Measurements from ENCODE around the gene EFNB2. TPM values are rescaled to one million over a fixed set of nuclear protein-coding genes. Genes with fewer than 3 reads are reported as not detected.

The EFNB2 gene, protein sequence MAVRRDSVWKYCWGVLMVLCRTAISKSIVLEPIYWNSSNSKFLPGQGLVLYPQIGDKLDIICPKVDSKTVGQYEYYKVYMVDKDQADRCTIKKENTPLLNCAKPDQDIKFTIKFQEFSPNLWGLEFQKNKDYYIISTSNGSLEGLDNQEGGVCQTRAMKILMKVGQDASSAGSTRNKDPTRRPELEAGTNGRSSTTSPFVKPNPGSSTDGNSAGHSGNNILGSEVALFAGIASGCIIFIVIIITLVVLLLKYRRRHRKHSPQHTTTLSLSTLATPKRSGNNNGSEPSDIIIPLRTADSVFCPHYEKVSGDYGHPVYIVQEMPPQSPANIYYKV
- 62.3 TPM for polyA plus RNA-seq (2013, experiment 1 of 2; ENCODE audit: insufficient read length)
- polyA plus RNA-seq (2013, experiment 2 of 2; ENCODE audit: insufficient read length), result 64.3 TPM

DNA sequence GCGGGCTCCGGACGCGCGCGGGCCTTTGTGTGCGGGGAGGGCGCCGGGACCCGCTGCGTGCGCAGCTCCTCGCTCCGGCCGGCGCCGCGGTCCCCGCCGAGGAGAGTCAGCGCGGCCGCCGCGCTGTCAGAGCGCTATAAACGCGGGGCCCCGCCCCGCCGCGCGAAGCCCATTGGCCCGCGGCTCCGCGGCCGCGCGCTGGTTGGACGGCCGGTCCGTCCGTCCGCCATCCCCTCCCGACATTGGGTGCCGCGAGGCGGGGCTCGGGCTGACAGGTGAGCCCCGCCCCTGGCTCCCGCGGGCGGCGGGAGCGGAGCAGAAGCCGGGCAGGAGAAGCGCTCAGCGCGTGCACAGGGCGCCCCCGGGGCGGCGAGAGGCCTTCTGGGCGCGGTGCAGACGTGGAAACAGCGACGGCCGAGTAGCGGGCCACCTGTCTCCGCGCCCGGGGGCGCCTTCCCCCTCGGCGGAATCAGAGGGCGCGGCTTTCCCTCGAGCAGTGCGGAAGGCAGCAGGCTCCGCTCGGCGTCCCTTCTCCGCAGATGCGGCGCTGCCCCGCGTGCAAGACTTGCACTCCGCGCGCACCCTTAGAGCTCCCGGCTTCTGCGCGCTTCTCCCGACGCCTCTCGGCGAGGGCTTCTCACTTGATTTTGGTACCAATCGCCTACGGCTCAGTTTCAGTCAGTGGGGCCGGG lies at the start of gene EFNB2:
EFNB2 (minus strand) TSS at position 111 of the 692 bp plus-strand sequence. CDS start 698 bp downstream, outside the sequence.
- DNase-seq, result peak; percentile 93

DNA sequence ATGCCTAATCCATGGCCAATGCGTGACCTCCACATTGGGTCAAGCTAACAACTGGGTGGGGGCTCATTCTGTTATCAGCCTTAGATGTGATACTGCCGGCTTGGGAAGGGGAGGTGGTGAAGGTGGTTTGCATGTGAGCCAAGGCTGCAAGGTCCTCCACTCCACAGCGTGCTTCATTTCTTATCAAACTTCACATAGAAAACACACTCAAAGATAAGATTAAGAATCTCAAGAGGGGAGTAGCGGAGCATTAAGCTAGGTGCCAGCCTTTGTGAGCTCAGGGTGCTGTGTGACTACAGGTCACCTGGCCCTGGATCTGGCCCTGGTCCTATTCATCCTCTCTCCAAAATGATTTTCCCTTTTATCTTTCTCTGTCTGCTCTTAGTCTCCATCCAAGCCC lies 45.8 kb upstream of the EFNB2 start:
- no peak for DNase-seq

DNA sequence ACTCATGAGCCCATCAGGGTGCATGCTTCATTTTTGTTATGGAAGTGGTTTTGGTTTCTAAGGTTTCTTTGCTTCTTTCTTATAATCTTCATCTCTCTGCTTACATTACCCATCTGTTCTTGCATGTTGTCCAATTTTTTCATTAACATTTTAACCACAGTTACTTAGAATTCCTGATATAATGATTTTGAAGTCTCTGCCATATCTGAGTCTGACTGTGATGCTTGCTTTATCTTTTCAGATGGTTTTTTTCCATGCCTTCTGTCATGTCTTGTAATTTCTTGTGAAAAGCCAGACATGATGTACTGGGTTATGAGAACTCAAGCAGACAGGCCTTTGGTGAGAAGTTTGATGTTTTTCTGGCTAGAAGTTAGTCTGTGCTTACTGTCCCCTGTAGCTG lies 40.4 kb upstream of the EFNB2 start:
- no peak for DNase-seq

DNA sequence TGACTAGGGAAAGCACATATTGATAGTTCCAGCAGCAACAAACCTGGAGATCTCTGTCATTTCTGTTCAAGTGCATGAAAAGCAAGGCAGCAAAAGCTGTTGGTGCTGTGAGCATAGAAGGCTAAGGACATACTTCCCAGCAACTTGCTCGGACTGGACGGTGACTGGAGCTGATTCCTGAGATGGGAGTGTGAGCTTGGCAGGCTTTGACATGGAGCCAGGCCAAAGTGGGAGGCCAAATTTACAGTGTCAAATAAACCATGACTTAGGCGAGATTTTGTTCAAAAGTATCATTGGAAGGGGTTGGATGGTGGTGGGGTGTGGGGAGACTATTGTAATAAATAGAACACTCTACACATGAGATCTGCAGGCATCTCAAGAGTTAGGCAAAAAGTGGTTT lies 38.4 kb upstream of the EFNB2 start:
- DNase-seq, result no peak

DNA sequence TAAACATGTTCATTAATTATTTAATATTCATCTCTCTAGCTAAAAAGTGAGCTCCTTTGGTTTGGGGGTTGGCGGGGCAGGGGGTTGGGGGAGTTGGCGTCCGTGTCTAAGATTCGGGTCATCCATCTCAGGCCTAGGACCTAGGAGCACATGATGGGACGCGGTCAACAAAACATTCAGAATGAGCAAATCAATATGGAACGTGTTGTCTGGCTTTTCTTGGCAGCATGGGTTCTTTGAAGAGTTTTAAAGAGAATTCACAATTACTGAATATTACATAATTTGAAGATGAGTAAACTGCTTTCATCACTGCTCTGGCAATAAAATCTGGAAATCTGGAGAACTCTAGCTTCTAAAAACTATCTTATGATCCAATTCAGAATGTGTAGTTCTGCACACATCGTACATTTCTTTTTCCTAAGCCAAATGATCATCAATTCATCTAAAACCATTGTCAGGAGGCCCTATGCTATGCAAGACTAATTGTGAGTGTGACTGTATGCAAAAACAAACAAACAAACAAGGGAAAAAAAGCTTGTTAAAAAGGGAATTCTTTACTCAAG lies 37.9 kb upstream of the EFNB2 start:
- no peak for DNase-seq

DNA sequence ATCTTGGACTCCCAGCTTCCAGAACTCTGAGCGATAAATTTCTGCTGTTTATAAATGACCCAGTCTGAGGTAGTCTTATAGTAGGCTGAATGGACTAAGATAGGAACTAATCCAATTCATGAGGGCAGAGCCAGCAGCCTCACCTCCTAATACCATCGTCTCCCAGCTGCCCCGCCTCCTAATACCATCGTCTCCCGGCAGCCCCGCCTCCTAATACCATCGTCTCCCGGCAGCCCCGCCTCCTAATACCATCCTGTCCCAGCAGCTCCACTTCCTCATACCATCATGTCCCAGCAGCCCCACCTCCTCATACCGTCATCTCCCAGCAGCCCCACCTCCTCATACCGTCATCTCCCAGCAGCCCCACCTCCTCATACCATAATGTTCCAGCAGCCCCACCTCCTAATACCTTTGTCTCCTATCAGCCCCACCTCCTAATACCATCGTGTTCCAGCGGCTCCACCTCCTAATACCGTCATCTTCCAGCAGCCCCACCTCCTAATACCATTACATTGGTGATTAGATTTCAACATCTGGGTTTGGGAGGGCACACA lies 34.9 kb upstream of the EFNB2 start:
- peak; percentile 35 for DNase-seq

DNA sequence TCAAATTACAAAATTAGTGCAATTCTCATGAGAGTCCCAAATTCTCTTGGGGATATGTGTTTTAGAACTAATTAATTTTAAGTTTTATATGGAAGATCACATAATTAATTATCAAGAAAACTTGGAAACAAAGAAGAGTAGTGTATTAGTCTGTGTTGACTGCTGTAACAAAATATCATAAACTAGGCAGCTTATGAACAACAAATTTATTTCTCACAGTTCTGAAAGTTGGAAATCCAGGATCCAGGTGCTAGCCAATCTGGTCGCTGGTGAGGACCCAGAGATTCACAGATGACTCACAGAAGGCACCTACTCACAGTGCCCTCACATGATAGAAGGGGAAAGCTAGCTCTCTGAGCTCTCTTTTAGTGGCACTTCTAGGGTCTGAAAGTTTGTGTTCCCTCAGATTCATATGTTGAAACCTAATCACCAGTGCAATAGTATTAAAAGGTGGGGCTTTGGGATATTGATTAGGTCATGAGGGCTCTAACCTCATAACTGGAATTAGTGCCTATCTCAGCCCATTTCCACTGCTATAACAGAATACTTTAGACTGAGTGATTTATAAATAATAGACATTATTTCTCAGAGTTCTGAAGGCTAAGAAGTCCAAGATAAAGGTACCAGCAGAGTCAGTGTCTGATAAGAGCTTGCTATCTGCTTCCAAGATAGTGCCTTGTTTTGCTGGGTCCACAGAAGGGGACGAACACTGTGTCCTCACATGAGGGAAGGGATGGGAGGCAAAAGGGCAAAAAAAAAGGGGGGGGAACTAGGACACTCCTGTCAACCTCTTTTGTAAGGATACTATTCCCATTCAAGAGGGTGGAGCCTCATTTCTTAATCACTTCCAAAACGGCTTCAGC lies 34.0 kb upstream of the EFNB2 start:
- DNase-seq, result no peak

DNA sequence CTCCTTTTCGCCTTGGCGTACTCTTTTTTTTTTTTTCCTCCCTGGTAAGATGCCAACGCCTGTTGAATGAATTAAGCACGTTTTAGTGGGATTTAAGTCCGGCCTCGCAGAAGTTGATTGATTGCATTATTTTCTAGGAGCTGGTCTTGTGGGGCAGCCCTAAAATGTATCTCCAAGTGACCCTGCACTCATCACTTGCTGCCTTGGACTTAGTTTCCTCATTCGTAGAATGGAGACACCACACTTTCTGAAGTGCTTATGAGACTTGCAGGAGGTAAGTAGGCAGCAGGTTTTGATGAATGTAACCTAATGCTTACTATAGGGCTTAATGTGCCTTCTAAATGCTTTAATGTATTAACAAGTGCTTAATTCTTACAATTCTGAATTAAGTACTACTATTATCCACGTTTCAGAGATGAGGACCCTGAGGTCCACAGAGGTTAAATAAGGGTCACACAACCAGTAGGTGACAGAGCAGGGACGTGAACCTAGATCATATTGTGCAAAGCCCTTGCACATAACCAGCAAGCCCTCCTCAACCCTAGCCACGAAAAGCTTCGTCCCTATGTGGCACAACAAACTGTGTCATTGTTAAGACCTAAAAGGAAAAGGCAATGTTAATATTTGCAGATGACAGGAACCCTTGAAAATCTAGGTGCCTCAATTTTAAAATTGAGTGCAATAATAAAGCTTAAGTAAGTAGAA lies 33.0 kb upstream of the EFNB2 start:
- DNase-seq, result no peak

DNA sequence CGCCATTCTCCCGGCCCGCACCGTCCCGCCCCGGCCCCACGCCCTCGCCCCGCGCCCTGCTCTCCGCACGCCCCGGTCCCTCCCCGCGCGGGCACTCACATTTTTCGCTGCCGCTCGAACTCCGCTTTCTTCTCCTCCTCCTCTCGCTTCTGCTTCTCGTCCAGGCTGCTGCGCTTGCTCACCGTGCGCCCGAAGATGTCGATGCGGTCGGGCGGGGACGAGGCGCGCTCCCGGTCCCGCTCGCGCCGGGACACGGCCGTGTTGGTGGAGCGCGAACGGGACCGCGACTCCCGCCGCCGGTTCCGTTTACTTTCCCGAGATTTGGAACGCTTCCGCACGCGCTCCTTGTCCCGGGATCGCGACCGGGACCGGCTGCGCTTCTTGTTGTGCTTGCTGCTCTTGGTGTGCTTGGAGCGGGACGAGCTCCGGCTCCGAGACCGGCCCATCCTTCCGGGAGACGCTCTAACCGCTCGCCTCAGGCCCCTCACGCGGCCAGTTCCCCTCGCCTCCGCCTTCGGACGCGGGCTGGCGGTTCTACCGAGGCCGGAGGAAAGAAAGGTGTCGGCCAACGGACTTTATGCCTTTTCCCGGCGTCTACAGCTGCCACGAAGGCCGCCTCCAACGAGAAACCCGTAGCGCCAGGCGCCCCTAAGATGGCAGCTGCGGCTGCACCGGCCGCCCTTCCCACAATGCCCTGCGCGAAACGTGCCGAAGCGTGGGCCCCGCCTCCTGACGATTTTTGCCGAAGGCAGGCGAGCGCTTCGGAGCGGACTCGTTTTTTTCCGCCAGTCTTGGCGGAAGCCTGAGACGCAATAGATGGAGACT lies 32.2 kb upstream of the EFNB2 start, which contains the start of gene ARGLU1:
ARGLU1 (minus strand) TSS at position 664 of the 825 bp plus-strand sequence; CDS start at position 446, 218 bp downstream.
- peak; percentile 88 for DNase-seq

DNA sequence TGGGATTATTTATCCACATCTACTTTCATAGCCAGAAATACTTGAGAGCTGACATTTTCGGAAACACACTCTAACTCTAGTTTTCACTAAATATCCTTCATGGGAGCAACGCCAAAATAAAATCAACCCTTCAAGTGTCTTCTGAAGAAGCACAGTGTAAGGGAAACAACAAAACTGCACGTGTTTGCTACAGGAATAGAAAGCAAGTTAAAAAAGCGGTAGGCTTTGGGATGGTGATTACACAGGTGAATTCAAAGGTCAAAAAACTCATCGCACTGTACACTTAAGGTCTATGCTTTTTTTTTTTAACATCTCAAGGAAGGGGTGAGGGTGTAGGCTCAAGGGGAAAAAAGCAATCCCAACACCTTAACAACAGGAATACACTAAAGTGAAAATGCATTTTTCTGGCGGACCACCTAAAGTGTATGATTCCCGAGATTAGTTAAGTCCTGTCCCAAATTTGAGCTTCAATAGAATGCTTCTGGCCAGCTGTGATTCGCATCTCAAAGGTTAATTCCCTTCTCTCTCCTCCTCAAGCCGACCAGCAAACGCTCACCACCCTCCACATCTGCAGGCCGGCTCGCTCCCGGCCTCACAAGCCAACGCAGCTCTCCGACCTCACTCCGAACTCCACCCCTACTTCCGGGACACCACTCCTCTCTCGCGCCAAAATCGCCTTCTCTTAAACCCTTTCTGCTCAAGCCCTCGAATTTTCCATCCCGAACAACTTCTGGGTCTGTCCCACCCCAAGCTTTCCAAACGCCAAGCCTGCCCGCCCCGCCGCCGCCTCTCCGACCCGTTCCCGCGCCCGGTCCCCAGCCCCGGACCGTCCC lies 31.4 kb upstream of the EFNB2 start:
- DNase-seq, result peak; percentile 69

DNA sequence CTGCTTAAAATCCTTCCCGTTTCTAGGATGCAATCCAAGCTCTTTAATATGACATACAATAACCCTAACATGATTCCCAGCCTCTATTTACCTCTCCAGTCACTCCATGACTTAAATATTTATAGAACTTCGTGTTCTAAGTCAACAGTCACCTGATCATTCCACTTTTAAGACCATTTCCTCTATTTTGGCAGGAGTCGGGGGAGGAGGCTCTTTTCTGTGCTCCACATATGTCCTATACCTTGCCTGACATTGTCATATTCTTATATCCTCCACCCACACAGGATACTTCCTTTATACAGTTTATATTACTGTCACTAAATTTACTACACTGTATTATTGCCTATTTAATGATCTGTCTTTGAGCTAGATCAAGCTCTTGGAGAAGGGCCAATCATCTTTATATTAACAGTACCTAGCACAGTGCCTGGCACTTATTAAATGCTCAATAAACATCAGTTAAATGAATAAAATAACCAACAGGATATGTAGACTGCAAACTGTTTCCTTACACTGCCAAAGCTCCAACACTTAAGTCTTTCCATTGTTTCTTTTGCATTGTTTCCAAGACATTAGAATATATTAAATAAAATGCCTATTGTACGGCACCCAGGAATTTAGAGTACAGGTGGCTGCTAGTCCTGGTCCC lies 29.8 kb upstream of the EFNB2 start:
- no peak for DNase-seq

DNA sequence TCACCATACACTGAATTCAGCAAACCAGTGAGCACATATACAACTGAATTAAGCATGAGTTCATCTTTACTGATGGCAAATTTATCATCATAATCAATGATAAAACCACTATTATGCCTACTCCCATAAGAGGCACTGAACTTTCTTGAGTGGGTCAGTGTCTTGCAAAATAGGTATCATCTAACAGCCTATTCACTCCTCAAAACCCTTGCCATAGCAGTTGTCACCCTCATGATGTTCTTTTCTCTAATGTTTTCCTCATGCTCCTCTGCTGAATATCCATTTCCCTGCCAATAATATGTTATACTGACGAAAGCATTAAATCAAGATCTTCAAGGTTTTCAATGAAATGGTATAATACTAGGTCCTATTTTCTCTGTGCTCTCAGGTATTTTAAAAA lies 26.8 kb upstream of the EFNB2 start:
- no peak for DNase-seq

DNA sequence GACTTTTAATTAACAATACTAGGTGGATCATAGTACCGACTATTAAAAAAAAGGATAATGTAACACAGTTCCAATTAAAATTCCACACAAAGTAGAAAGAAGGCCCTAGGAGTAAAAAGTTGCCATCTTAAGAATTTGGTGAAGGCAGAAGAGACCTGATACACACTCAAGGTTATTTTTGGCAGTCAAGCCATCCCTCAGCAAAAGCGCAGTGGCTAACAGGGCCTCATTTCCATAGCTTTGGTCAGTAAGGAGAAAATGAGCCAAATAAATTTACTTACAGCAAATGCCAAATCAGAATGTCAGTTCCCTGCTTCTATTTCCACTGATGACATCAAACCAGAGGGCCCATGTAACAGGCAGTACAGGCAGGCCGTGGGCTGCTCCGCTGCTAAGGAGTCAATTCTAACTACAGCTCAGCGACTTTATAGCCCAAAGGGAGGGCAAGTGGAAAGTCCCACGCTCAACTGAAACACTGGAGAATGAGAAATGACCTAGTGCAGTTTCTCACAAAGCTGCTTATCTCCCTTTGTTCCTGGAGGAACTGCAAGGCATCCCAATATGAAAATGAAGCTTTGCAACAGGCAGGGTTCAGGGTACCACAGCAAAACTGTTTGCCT lies 26.2 kb upstream of the EFNB2 start:
- no peak for DNase-seq

DNA sequence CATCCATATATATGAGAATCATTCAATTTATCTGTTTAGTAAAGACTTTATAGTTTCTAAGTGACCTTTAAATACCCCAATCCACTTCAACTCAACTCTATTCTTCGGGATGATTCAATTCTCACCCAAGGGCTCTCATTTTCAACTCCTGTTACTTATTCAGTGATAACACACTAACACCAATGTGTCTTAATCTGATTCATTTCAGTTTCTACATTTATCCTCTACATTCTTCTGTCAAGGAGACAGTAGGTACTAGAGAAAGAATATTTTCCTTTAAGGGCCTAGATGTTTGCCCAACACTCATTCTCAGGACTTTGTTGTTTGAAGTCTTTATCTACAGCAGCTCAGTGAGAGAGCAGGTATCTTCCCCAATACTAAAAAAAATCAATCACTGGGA lies 25.4 kb upstream of the EFNB2 start:
- no peak for DNase-seq

DNA sequence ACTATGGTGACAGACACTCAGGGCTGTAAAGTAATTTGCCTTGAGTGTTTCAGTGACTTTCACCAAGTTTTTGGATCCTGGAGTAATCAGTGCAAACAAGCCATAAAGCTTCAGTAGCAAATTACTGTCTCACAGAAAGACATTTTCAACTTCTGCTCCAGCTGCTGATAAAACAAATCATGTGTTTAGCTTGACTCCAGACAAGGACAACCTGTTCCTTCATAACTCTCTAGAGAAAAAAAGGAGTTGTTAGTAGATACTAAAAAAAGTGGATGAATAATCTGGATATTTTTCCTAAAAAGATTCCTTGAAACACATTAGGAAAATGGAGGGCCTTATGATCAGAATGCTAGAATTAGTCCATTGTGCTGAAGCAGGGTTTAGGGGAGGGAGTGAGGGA lies 23.1 kb upstream of the EFNB2 start:
- no peak for DNase-seq

DNA sequence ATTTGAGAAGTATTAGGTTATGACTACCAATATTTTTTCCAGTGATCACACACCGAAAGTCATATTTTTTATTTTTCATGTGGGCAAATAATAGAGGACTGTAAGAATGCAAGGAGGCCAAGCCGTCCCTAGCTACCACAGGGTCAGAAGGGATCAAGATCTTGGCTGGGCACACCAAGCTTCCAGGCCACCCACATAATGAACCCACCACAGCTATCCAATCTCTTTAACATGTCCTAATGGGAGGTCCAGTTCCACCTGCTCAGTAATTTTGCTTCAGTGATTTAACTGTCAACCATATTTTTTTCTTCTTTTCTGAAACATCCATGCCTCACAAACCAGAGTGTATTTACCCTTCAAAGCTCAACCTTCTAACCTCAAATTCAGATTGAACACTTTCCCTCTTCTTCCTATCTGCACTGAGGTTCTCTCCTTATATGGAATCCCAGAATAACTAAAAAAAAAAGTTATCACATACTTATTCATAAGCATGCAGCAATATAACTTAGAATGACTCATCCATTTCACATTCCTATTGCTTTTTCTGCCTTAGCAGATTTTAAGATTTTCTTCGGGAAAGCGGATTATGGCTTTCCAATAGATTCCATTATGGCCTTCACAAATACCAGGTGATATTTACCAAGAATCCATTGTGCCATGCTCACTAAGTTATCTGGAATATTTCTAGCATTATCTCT lies 20.3 kb upstream of the EFNB2 start:
- peak; percentile 68 for DNase-seq

DNA sequence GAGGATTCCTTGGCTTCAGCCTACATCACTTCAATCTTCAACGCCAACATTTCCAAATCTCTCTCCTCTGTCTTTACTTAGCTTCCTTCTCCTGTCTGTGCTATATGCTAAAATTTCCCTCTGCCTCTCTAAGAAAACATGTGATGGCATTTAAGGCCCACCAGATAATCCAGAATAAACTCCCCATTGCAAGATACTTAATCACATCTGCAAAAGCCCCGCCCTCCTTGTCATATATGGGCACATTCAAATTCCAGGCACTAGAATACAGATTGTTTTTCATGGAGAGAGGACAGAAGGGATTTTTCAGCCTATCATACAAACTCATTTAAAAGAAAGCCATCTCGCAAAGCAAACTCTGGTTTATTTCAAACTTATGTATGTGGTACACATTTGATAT lies 16.3 kb upstream of the EFNB2 start:
- DNase-seq, result peak; percentile 61

DNA sequence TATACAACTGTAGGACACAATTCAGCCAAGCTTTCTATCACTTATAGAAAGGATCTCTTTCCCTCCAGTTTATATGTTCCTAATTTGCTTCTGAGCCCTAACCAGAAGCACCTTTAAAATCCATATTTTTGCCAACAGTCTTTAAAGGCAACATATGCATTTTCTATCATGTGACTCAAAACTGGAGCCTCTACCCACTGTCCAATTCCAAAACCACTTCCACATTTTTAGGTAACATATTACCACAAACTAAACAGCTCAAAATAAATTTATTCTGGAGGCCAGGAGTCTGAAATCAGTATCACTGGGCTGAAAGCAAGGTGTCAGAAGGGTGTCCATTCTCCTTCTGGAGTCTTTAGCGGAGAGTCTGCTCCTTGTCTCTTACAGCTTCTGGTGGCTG lies 15.9 kb upstream of the EFNB2 start:
- no peak for DNase-seq

Data from fibroblast of skin of back (primary cell).